Activated T-cell treated with anti-CD3 and anti-CD28 coated beads for 1 hour (primary cell): ENCODE measurements around the gene ZNF664.

Experiments used
- DNase-seq: peaks from one replicate; pipeline ENCODE4 v3.0.0-alpha.2; 2020; ENCODE audit warnings: low read depth

ZNF664 gene

DNA sequence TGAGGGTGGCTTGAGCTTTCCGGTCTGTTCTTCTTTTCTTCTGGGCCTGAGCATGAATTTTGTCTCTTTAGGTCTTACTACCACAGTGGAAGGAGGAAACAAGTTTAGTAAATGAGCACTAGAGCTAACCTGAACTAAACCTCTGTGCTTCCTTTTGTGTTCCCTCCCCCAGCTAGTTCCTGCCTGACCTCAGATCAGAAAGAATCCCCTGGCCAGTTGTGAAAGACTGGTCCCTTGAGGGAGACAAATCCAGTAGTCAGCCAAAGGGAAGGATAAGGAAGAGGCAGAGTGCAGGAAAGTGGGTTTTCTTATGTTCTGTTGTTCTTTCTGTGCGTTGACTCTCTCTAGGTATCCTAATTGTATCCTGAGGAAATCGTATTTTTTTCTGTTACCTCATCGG, 17.5 kb downstream of the ZNF664 start:
- no peak for DNase-seq

GRCh38 chr12:123991372-123991951, 18.4 kb downstream of the ZNF664 start:
- DNase-seq = no peak

- no peak for DNase-seq
Observed at GRCh38 chr12:123992118-123992825, 19.3 kb downstream of the ZNF664 start.

DNA sequence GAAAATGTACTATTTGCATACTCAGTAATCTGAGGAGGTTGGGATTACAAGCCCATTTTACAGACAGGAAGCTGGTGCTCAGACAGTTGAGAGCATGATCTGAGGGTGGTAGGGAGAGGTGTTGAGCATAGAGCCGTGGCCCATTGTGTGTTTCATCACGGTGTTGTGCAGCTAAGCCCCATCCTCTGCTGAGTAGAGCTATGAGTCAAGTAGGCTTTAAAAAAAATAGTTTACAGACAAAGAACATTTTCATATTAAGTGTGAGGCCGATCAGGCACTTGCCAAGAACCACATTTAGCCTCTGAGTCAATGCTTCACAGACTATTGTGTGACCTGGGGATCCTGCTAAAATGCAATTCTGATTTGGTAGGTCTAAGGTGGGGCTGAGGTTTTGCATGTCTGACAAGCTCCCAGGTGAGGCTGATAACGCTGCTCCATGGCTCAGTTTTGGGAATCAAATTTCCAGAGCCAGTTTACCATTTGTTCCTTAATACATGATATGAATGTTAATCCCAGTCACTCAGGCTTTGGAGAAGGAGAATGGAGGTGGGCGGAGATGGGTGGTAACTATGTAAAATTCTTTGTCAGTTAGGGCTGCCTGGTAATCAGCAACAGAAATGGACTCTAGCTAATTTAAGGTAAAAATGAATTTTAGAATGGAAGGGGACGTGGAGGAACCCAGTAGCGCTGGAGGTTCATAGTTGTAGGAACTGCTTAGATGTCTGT, 22.2 kb downstream of the ZNF664 start:
- no peak for DNase-seq

- DNase-seq = no peak
Observed at GRCh38 chr12:123996581-123996980, 23.6 kb downstream of the ZNF664 start.

DNA sequence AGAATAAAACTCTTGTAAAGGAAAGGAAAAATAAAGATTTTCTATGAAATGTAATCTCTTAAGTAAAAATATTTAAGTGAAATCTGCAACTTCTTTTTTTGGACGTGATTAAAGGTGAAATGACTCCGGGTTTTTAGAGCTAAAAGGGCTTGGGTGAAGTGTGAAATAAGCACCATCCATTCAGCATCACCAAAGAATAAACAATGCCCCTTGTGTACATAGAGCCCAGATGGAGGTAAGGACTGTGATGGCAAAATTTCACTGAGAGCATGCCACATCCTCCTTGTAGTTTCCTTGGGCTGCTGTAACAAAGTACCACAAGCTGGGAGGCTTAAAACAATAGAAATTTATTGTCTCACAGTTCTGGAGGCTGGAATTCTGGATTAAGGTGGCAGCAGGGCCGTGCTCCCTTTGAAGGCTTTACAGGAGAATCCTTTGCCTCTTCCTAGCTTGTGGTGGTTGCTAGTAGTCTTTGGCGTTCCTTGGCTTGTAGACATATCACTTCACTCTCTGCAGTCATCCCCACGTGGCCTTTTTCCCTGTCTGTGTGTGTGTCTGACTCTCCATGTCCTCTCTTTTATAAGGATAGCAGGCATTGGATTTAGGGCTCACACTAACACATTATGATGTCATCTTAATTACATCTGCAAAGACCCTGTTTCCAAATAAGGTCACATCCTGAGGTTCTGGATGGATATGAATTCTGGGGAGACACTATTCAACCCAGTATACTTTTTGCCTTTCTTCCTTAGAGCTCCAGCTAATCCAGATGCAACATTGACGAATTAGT, 24.2 kb downstream of the ZNF664 start:
- DNase-seq = no peak

- no peak for DNase-seq
Observed at GRCh38 chr12:123997908-123998307, 24.9 kb downstream of the ZNF664 start.

GRCh38 chr12:123998344-123998990, 25.5 kb downstream of the ZNF664 start:
- no peak for DNase-seq

- no peak for DNase-seq
Observed at GRCh38 chr12:123998991-123999359, 26.0 kb downstream of the ZNF664 start.

GRCh38 chr12:124000111-124000510, 27.1 kb downstream of the ZNF664 start:
- no peak for DNase-seq

GRCh38 chr12:124001343-124001742, 28.3 kb downstream of the ZNF664 start:
- no peak for DNase-seq

GRCh38 chr12:124002021-124002644, 29.1 kb downstream of the ZNF664 start:
- no peak for DNase-seq

DNA sequence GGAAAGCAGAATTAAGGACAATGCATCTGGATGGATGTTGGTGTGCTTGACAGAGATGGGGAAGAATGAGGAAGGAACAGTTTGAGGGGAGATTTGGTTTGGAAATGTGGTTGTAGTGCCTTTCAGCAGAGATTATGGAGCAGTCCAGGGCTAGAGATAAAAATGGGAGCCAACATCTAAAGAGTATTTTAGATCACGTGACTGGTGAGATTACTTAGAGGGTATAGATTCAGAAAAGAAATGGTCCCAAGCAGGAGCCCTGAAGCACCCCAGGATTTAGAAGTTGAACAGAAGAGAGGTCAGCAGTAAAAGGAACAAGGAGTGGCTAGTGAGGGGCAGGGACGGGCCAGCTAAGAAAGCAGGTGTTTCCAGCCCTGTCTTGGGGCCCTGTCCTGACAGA, 29.6 kb downstream of the ZNF664 start:
- DNase-seq = no peak

DNA sequence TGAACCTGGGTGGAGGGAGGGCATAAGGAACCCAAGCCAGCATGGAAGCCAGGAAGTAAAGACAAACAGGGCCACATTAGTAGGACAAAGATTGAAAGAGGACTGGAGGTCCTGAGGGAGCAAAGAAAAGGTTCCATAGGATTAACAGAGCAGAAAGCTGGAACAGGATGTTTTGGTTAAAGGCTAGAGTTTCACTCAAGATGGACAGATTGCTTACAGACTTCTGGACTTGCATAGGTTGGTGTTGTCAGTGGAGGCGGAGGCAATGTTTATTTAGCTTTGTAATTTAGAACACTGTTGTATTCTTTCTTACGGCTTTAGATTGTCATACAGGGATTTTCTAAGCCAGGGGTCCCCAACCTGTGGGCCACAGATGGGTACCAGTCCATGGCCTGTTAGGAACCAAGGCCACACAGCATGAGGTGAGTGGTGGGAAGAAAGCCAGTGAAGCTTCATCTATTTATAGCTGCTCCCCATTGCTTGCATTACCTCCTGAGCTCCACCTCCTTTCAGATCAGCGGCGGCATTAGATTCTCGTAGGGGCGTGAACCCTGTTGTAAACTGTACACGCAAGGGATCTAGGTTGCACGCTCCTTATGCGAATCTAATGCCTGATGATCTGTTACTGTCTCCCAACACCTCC, 31.3 kb downstream of the ZNF664 start:
- DNase-seq = no peak

- DNase-seq = no peak
Observed at GRCh38 chr12:124006085-124006845, 33.2 kb downstream of the ZNF664 start.

GRCh38 chr12:124006846-124007713, 34.1 kb downstream of the ZNF664 start:
- no peak for DNase-seq

DNA sequence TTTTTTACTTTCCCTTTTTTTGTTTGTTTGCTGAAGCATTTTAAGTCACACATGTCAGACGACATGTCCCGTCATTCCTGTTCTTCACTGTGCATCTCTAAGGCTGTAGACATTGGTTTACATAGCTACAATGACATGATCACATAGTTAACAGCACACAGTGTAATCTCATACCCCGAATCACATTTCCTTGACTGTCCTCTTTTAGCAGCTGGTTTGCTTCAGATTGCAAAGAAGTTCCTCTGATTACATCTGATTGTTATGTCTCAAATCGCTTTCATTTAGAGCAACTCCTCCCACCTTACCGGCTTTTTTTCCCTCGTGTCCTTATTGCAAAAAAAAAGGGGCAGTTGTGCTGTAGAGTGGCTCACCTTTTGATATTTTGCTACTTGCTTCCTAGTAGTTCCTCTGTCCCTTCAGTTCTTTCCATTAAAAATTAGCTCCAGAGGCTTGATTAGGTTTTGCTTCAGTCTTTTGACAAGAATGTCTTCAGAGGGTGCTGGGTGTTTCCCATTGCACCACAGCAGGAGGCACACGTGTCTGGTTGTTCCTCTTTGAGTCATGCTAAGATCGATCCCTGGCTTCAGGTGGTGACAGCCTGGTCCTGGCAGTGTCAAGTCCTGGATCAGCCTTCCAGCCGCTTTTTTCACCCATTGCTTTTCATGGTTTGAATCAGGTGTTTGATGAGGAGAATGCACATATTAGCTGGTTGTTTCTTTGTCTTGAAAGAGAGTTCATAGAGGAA, 35.0 kb downstream of the ZNF664 start:
- DNase-seq = no peak

DNA sequence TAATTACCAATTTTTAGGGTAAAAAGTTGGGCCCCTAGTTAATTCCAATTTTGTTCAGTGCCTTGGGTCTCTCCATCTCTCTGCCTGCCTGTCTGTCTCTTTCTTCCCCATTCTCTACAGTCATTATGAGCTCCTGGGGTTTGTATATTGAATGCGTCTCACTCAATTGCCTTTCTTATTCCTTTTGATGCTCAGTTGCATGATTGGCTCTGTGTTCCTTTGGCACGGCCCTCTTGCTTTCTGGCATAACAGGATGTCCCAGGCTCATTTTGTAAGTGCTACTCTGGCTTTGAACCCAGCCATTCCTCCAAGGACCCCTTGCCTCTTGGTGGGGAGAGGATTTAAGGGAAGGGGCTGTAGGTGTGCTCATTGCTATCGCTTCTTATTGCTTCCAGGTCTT, 35.6 kb downstream of the ZNF664 start:
- DNase-seq = no peak

- no peak for DNase-seq
Observed at GRCh38 chr12:124009781-124010180, 36.8 kb downstream of the ZNF664 start.
